SU-DHL-6 (cell line): Measurements from ENCODE around the gene PAGE2.
"Not testable (repeated sequence)": the region's sequence is repeated elsewhere in the genome, so short reads cannot be mapped to it uniquely, and the experiment has no call there.

ENCODE experiments used
- CTCF ChIP-seq: fragments of 200-600 bp; sonication (generic); IDR thresholded peaks from one replicate; pipeline ENCODE4 v1.5.1; 2017; ENCODE audit warnings: antibody characterized with exemption, mild to moderate bottlenecking, low read length, moderate library complexity; ENCODE audit not compliant: insufficient read depth, poor library complexity, severe bottlenecking
- EZH2phosphoT487 ChIP-seq: fragments of 200-600 bp; sonication (generic), shearing (Covaris generic); conservative IDR thresholded peaks from 2 replicates; pipeline ENCODE4 v1.6.1; 2018; ENCODE audit warnings: mild to moderate bottlenecking, antibody characterized with exemption, low read length, moderate library complexity, mixed read lengths

DNA sequence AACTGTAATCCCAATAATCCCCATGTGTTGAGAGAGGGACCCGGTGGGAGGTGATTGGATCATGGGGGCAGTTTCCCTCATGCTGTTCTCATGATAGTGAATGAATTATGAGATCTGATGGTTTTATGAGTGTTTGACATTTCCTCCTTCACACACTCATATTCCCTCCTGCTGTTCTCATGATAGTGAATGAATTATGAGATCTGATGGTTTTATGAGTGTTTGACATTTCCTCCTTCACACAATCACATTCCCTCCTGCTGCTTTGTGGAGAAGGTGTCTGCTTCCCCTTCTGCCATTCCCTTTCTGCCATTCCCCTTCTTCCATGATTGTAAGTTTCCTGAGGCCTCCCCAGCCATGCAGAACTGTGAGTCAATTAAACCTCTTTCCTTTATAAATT, 52.0 kb downstream of the PAGE2 start:
- TF ChIP-seq CTCF, EZH2phosphoT487: not testable (repeated sequence)
